K562 (cell line): ENCODE measurements around the gene RCE1. TPM values are rescaled to one million over a fixed set of nuclear protein-coding genes. Genes with fewer than 3 reads are reported as not detected.

Source experiments
- ATAC-seq: fragments of 200-7000 bp; cut with Tn5 transposase; 3 replicates; pipeline ENCODE4 v1.9.1; 2020; ENCODE audit warnings: moderate library complexity
- BruUV-seq: library from RNA; stranded (reverse); fragments of 400-500 nt; replicated peaks from 2 replicates; lab custom pipeline; 2021; lab: Mats Ljungman, UMichigan
- CTCF ChIA-PET: fragments of 300-600 bp; formaldehyde crosslinking; extraction: SDS; loops from one replicate; lab custom pipeline; 2021; ENCODE audit warnings: low intra/inter-chr PET ratio; lab: Yijun Ruan, JAX
- POLR2A ChIA-PET: fragments of 300-600, 350-650 bp; sonication (Branson Sonifier 250); formaldehyde crosslinking; extraction: SDS; loops from one replicate; lab custom pipeline; 2021; ENCODE audit warnings: antibody characterized with exemption, inconsistent platforms; lab: Yijun Ruan, JAX
- DNase-seq, 4 experiments: peaks; one replicate each; pipeline versions ENCODE4 v3.0.0 to v3.0.0-alpha.2; 2011 to 2018; ENCODE audit warnings: low spot score in 3 of 4, mixed read lengths in 3 of 4; ENCODE audit errors: extremely low read depth in 1 of 4
- FAIRE-seq: peaks from 2 replicates; lab custom pipeline; 2011; peaks lifted over from hg19 to GRCh38; lab: Jason Lieb, UNC
- H2AFZ ChIP-seq: 2 replicates; pipeline ENCODE4 v1.6.0; 2011; ENCODE audit warnings: low read depth, low read length, control low read depth, inconsistent platforms
- H3K27ac ChIP-seq: fragments of 200-600 bp; 3 replicates; pipeline ENCODE4 v1.8.0; 2011; ENCODE audit warnings: low read depth, mild to moderate bottlenecking, control low read depth, inconsistent platforms, low read length, moderate library complexity, mixed read lengths; ENCODE audit errors: extremely low read depth
- H3K27me3 ChIP-seq, 2 experiments: fragments of 300-600 bp in 1 of 2; 2 replicates in 1 of 2; 3 replicates in 1 of 2; pipeline versions ENCODE4 v1.6.0 to v1.8.0; 2011; ENCODE audit warnings: inconsistent platforms in 2 of 2, low read length in 2 of 2, mild to moderate bottlenecking in 1 of 2, mixed read lengths in 1 of 2, moderate library complexity in 1 of 2; ENCODE audit not compliant: control insufficient read depth in 2 of 2, insufficient read depth in 2 of 2
- H3K36me3 ChIP-seq: fragments of 300-600 bp; 3 replicates; pipeline ENCODE4 v1.8.0; 2011; ENCODE audit warnings: mild to moderate bottlenecking, low read length, inconsistent platforms; ENCODE audit not compliant: control insufficient read depth, insufficient read depth
- H3K4me1 ChIP-seq, 2 experiments: fragments of 200-600 bp in 1 of 2; replicated peaks in 1 of 2; 2 replicates in 1 of 2; 3 replicates in 1 of 2; pipeline versions ENCODE4 v1.5.1 to v1.8.0; 2011; ENCODE audit warnings: inconsistent platforms in 2 of 2, low read length in 2 of 2, mild to moderate bottlenecking in 1 of 2, mixed read lengths in 1 of 2, moderate library complexity in 1 of 2; ENCODE audit not compliant: control insufficient read depth in 2 of 2, insufficient read depth in 2 of 2
- H3K4me2 ChIP-seq: 2 replicates; pipeline ENCODE4 v1.6.1; 2011; ENCODE audit warnings: low read length, control low read depth, inconsistent platforms, mixed read lengths; ENCODE audit not compliant: insufficient read depth
- H3K4me3 ChIP-seq: fragments of 200-600 bp; sonication (generic), shearing (Covaris generic); 2 replicates; pipeline ENCODE4 v1.5.1; 2016; ENCODE audit warnings: control low read depth, inconsistent platforms
- H3K79me2 ChIP-seq: fragments of 200-600 bp; 3 replicates; pipeline ENCODE4 v1.8.0; 2011; ENCODE audit warnings: low read length, inconsistent platforms; ENCODE audit not compliant: control insufficient read depth, insufficient read depth
- H3K9ac ChIP-seq, 2 experiments: 2 replicates each; pipeline versions ENCODE4 v1.6.0 to v1.6.1; 2011; ENCODE audit warnings: low read depth in 2 of 2, low read length in 2 of 2, control low read depth in 1 of 2, inconsistent platforms in 1 of 2, mild to moderate bottlenecking in 1 of 2, mixed read lengths in 1 of 2; ENCODE audit not compliant: insufficient read depth in 1 of 2
- H3K9me1 ChIP-seq: one replicate; pipeline ENCODE4 v1.6.0; 2011; ENCODE audit warnings: inconsistent platforms, mild to moderate bottlenecking, low read length, moderate library complexity; ENCODE audit not compliant: control insufficient read depth, insufficient read depth
- H3K9me3 ChIP-seq: replicated peaks from 2 replicates; pipeline ENCODE4 v1.5.1; 2011; ENCODE audit warnings: low read depth, low read length, inconsistent platforms; ENCODE audit not compliant: control insufficient read depth, insufficient read depth
- H4K20me1 ChIP-seq: replicated peaks from 2 replicates; pipeline ENCODE4 v1.6.1; 2011; ENCODE audit warnings: low read length, inconsistent platforms, mixed read lengths; ENCODE audit not compliant: control insufficient read depth, insufficient read depth
- MYBL2 ChIP-seq, 2 experiments: fragments of 450-650 bp in 1 of 2; sonication (generic) in 1 of 2; formaldehyde crosslinking in 1 of 2; IDR thresholded peaks; 2 replicates each; pipeline versions ENCODE4 v1.6.1 to v1.8.1; 2017 to 2022; ENCODE audit warnings: borderline replicate concordance in 1 of 2, inconsistent platforms in 1 of 2, low read depth in 1 of 2, mild to moderate bottlenecking in 1 of 2, missing genetic modification reagents in 1 of 2, moderate library complexity in 1 of 2
- RBM22 ChIP-seq: fragments of 200-400 bp; formaldehyde crosslinking; IDR thresholded peaks from 2 replicates; pipeline ENCODE4 v1.6.1; 2018; ENCODE audit warnings: low read length, low read depth; ENCODE audit not compliant: poor library complexity, severe bottlenecking
- SMARCE1 ChIP-seq: fragments of 450-650 bp; IDR thresholded peaks from 2 replicates; pipeline ENCODE4 v1.7.1; 2016; ENCODE audit warnings: mild to moderate bottlenecking
- ZBED1 ChIP-seq: IDR thresholded peaks from 2 replicates; pipeline ENCODE4 v1.6.1; 2014
- WGBS: fragments of 100-300 bp; shearing (Covaris generic); methylation state at CpG from one replicate; pipeline ENCODE4 v1.1.6; 2016; ENCODE audit warnings: low coverage, mixed read lengths; ENCODE audit not compliant: insufficient coverage; ENCODE audit errors: missing lambda C conversion rate; 5-methylcytosine and 5-hydroxymethylcytosine counted together
- in situ Hi-C: fragments of 300-500 bp; cut with MboI; formaldehyde crosslinking; loops from 4 replicates; pipeline ENCODE4 v1.15.0; 2018; ENCODE audit warnings: inconsistent platforms, mixed read lengths
- intact Hi-C: fragments of 100-400 bp; cut with micrococcal nuclease; formaldehyde crosslinking; loops from 2 replicates; pipeline ENCODE4 v1.14.2; 2022
- polyA plus RNA-seq, 8 experiments: library from polyadenylated mRNA; depleted of rRNA in 4 of 8; stranded (reverse) in 5 of 8; unstranded in 3 of 8; fragments of >200 nt; fragmentation: Nextera tagmentation in 2 of 8; fragmentation: Illumina TruSeq in 1 of 8; extraction: Ambion mirVana in 2 of 8; extraction: Trizol in 1 of 8; gene quantifications; 2 replicates each; pipeline versions ENCODE4 v1.2.1 to v1.2.3, GENCODE V29; 2011 to 2014; ENCODE audit warnings: inconsistent platforms in 1 of 8, missing spikeins in 1 of 8
- total RNA-seq, 7 experiments: library from RNA; depleted of rRNA in 6 of 7; stranded (reverse); fragments of >200 nt in 6 of 7; fragmentation: Illumina TruSeq in 2 of 7; extraction: Trizol in 2 of 7; gene quantifications; 2 replicates each; pipeline versions ENCODE4 v1.2.1 to v1.2.3, GENCODE V29; 2011 to 2021; ENCODE audit warnings: low replicate concordance in 1 of 7
- TF ChIP-seq, protein P1 (sequence below): fragments of 200-600 bp; sonication (generic); IDR thresholded peaks from one replicate; pipeline ENCODE4 v1.6.1; 2012; ENCODE audit warnings: mild to moderate bottlenecking, low read depth, low read length, inconsistent platforms
- TF ChIP-seq, protein P2 (sequence below): sonication (generic); formaldehyde crosslinking; IDR thresholded peaks from 2 replicates; pipeline ENCODE4 v1.8.0; 2022; ENCODE audit warnings: missing genetic modification reagents, mild to moderate bottlenecking, borderline replicate concordance
- TF ChIP-seq, protein P3 (sequence below): fragments of 250-450 bp; sonication (Bioruptor Pico); IDR thresholded peaks from 2 replicates; pipeline ENCODE4 v1.4.0; 2020; ENCODE audit warnings: mild to moderate bottlenecking, moderate library complexity, borderline replicate concordance

The RCE1 gene
- total and polyA plus RNA-seq, 9 of the 15 experiments (the other 6 are each of a cell fraction or from before 2014, with no cell fraction given): 0.75 to 41.5 (median 15.1) TPM

DNA sequence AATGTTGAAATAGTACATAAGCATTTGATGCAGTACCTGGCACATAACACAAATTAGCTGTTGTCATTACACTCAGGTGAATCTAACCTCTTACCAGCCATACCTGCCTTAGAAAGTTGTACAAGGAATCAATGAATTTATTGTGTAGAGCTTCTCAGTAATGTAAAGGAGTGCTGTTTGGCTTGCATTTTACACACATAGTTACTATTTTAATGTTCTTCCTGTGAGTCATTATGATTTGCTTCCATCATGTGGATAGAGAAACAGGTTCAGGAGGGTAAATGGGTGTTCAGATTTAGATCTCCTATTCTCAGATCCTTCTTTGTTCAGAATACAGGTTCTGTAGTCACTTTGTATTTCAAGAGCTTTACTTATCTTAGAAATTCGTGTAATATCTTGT lies 27.6 kb upstream of the RCE1 start:
- Histone ChIP-seq H3K4me1 (no peaks in the 10 kb centered on the region), H3K9me3 (no peaks in the 10 kb centered on the region), H3K79me2 (no peaks in the 10 kb centered on the region), H3K9me1 (no peaks in the 10 kb centered on the region), H3K27me3 (no peaks in the 10 kb centered on the region), H3K9ac (no peak overlapping the region), H3K36me3 (no peaks in the 10 kb centered on the region; the same call in 2 of the 3 replicates), H4K20me1 (no peaks in the 10 kb centered on the region), H3K4me3 (no peak overlapping the region), H2AFZ (no peak overlapping the region), H3K27ac (no peak overlapping the region), H3K4me2 (no peak overlapping the region)
- POLR2A ChIA-PET: interaction anchor here (0.7 to 0.8 kb wide), 2 partner anchors 28 to 337 kb away, joined by 3 read pairs; partner anchors contain the start of gene RCE1
- ATAC-seq (no peak), DNase-seq (no peak), FAIRE-seq (no peak)
- CTCF ChIA-PET: no interaction called here
- WGBS: 0% methylated on average over 1 of the region's 1 CpG
- BruUV-seq: no TSS peak
- intact Hi-C loops: no loop called here
- in situ Hi-C loops: loop anchor here (10.0 kb wide), 1 partner anchor 261 kb away; no protein-coding TSS in a partner anchor
- TF ChIP-seq MYBL2 (IDR thresholded peaks at IDR 0.05; ENCODE audit: low read depth) (no peak), MYBL2 (CRISPR knock-in tag; IDR thresholded peaks at IDR 0.05; ENCODE audit: borderline replicate concordance) (no peak), SMARCE1 (no peak), ZBED1 (no peak), RBM22 (no peak)
- TF ChIP-seq, protein P1, sequence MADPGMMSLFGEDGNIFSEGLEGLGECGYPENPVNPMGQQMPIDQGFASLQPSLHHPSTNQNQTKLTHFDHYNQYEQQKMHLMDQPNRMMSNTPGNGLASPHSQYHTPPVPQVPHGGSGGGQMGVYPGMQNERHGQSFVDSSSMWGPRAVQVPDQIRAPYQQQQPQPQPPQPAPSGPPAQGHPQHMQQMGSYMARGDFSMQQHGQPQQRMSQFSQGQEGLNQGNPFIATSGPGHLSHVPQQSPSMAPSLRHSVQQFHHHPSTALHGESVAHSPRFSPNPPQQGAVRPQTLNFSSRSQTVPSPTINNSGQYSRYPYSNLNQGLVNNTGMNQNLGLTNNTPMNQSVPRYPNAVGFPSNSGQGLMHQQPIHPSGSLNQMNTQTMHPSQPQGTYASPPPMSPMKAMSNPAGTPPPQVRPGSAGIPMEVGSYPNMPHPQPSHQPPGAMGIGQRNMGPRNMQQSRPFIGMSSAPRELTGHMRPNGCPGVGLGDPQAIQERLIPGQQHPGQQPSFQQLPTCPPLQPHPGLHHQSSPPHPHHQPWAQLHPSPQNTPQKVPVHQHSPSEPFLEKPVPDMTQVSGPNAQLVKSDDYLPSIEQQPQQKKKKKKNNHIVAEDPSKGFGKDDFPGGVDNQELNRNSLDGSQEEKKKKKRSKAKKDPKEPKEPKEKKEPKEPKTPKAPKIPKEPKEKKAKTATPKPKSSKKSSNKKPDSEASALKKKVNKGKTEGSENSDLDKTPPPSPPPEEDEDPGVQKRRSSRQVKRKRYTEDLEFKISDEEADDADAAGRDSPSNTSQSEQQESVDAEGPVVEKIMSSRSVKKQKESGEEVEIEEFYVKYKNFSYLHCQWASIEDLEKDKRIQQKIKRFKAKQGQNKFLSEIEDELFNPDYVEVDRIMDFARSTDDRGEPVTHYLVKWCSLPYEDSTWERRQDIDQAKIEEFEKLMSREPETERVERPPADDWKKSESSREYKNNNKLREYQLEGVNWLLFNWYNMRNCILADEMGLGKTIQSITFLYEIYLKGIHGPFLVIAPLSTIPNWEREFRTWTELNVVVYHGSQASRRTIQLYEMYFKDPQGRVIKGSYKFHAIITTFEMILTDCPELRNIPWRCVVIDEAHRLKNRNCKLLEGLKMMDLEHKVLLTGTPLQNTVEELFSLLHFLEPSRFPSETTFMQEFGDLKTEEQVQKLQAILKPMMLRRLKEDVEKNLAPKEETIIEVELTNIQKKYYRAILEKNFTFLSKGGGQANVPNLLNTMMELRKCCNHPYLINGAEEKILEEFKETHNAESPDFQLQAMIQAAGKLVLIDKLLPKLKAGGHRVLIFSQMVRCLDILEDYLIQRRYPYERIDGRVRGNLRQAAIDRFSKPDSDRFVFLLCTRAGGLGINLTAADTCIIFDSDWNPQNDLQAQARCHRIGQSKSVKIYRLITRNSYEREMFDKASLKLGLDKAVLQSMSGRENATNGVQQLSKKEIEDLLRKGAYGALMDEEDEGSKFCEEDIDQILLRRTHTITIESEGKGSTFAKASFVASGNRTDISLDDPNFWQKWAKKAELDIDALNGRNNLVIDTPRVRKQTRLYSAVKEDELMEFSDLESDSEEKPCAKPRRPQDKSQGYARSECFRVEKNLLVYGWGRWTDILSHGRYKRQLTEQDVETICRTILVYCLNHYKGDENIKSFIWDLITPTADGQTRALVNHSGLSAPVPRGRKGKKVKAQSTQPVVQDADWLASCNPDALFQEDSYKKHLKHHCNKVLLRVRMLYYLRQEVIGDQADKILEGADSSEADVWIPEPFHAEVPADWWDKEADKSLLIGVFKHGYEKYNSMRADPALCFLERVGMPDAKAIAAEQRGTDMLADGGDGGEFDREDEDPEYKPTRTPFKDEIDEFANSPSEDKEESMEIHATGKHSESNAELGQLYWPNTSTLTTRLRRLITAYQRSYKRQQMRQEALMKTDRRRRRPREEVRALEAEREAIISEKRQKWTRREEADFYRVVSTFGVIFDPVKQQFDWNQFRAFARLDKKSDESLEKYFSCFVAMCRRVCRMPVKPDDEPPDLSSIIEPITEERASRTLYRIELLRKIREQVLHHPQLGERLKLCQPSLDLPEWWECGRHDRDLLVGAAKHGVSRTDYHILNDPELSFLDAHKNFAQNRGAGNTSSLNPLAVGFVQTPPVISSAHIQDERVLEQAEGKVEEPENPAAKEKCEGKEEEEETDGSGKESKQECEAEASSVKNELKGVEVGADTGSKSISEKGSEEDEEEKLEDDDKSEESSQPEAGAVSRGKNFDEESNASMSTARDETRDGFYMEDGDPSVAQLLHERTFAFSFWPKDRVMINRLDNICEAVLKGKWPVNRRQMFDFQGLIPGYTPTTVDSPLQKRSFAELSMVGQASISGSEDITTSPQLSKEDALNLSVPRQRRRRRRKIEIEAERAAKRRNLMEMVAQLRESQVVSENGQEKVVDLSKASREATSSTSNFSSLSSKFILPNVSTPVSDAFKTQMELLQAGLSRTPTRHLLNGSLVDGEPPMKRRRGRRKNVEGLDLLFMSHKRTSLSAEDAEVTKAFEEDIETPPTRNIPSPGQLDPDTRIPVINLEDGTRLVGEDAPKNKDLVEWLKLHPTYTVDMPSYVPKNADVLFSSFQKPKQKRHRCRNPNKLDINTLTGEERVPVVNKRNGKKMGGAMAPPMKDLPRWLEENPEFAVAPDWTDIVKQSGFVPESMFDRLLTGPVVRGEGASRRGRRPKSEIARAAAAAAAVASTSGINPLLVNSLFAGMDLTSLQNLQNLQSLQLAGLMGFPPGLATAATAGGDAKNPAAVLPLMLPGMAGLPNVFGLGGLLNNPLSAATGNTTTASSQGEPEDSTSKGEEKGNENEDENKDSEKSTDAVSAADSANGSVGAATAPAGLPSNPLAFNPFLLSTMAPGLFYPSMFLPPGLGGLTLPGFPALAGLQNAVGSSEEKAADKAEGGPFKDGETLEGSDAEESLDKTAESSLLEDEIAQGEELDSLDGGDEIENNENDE: no peak
- TF ChIP-seq, protein P2, sequence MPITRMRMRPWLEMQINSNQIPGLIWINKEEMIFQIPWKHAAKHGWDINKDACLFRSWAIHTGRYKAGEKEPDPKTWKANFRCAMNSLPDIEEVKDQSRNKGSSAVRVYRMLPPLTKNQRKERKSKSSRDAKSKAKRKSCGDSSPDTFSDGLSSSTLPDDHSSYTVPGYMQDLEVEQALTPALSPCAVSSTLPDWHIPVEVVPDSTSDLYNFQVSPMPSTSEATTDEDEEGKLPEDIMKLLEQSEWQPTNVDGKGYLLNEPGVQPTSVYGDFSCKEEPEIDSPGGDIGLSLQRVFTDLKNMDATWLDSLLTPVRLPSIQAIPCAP (CRISPR knock-in tag): no peak
- TF ChIP-seq, protein P3, sequence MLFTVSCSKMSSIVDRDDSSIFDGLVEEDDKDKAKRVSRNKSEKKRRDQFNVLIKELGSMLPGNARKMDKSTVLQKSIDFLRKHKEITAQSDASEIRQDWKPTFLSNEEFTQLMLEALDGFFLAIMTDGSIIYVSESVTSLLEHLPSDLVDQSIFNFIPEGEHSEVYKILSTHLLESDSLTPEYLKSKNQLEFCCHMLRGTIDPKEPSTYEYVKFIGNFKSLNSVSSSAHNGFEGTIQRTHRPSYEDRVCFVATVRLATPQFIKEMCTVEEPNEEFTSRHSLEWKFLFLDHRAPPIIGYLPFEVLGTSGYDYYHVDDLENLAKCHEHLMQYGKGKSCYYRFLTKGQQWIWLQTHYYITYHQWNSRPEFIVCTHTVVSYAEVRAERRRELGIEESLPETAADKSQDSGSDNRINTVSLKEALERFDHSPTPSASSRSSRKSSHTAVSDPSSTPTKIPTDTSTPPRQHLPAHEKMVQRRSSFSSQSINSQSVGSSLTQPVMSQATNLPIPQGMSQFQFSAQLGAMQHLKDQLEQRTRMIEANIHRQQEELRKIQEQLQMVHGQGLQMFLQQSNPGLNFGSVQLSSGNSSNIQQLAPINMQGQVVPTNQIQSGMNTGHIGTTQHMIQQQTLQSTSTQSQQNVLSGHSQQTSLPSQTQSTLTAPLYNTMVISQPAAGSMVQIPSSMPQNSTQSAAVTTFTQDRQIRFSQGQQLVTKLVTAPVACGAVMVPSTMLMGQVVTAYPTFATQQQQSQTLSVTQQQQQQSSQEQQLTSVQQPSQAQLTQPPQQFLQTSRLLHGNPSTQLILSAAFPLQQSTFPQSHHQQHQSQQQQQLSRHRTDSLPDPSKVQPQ: no peak
